ENCODE measurements around the gene ZHX3.

ZHX3 gene

GRCh38 chr20:41222703-41223102 lies 94.8 kb downstream of the ZHX3 start:
- no peak for DNase-seq (ENCODE audit: low read depth in 2 of 2)

GRCh38 chr20:41222296-41222695 lies 95.2 kb downstream of the ZHX3 start:
- no peak for DNase-seq (ENCODE audit: low read depth in 2 of 2)

DNA sequence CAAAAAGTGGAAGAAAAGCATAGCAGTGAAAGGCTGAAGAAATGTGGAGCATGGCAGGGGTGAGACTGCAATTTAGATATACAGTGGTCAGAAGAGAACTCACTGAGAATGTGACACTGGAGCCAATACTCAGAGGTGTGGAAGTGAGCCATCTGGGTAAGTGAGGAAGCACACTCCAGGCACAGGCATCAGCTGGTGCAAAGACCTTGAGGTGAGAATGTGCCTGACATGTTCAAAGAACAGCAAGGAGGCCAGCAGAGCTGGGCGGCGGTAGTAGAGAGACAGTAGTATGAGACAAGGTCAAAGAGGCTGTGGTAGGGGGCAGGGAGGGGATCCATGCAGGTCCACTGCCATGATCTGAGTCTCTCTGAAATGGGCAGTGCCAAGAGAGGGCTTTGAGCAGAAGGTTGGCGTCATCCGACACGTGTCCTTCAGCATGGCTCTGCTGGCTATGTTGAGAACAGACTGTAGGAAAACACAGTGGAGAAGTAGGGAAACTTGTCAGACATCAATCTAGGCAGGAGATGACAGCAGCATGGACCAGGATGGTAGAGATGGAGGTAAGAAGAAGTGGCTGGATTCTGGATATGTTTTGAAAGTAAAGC lies 95.8 kb downstream of the ZHX3 start:
- no peak for DNase-seq (ENCODE audit: low read depth in 2 of 2)

GRCh38 chr20:41219824-41220223 lies 97.7 kb downstream of the ZHX3 start:
- DNase-seq (ENCODE audit: low read depth in 2 of 2) = no peak

GRCh38 chr20:41218466-41218865 lies 99.1 kb downstream of the ZHX3 start:
- DNase-seq (ENCODE audit: low read depth in 2 of 2) = no peak

DNA sequence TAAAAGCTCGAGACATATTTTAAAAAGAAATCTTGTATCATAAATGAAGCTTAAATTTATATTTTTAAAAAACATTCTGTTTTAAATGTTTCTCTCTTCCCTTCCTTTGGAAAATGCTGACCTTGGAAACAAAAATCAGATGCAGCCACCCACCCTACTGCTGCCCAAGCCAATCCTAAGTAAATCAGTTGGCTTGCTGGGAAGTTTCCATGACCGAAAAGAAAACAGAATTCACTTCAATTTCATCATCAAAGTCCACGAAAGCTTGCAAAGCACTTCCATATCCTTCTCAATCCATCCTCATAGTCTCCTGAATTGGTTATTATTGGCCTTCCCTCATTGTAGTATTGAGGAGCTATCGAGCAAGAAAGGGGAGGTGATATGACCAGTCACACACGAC lies 100.1 kb downstream of the ZHX3 start:
- DNase-seq (ENCODE audit: low read depth in 2 of 2) = no peak

DNA sequence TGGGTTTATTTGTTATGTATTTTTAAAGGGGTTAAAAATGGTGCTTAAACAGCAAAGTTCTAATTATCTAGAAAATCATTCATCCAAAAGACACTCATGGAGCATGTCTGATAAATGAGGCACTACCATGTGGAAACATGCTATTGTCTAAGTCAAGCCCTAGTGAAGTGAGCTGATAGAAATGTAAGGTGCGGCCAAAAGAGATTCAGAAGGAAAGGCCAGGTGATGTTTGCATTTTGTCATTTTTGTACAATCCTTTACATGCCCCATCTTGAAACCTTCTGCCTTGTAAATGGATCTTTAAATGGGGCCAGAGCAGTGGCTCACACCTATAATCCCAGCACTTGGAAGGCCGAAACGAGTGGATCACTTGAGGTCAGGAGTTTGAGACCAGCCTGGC lies 102.9 kb downstream of the ZHX3 start:
- no peak for DNase-seq (ENCODE audit: low read depth in 2 of 2)

- no peak for DNase-seq (ENCODE audit: low read depth in 2 of 2)
These were observed 103.3 kb downstream of the ZHX3 start for GRCh38 chr20:41214202-41214601.

DNA sequence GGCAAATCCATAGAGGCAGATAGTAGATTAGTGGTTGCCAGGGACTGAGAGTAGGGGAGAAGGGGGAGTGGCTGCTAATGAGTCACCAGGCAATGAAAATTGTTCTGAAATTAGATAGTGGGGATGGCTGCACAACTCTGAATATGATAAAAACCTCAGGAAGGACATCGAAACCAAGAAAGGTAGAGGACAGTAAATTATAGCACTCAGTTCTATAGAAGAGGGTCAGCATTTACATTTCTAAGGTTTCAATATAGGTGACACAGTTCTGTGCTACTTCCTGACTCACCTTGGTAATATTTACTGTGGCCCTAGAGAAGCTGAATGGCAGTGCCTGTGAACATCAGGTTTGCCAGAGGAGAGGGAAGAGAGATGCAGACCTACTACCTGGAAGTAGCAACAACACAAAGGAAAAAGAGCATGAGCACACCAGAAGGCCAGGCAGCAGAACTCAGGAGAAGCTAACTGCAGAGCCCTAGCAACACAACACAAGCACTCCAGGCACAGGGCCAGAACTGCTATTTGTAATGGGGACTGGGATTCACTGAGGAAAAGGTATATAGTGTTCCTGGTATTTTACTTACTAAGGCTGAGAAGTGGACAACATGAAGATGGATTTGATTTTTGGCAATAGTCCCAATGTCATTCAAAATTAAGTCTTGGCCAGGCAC lies 104.2 kb downstream of the ZHX3 start:
- no peak for DNase-seq (ENCODE audit: low read depth in 2 of 2)

- no peak for DNase-seq (ENCODE audit: low read depth in 2 of 2)
These were observed 112.2 kb downstream of the ZHX3 start for GRCh38 chr20:41205313-41205712.

DNA sequence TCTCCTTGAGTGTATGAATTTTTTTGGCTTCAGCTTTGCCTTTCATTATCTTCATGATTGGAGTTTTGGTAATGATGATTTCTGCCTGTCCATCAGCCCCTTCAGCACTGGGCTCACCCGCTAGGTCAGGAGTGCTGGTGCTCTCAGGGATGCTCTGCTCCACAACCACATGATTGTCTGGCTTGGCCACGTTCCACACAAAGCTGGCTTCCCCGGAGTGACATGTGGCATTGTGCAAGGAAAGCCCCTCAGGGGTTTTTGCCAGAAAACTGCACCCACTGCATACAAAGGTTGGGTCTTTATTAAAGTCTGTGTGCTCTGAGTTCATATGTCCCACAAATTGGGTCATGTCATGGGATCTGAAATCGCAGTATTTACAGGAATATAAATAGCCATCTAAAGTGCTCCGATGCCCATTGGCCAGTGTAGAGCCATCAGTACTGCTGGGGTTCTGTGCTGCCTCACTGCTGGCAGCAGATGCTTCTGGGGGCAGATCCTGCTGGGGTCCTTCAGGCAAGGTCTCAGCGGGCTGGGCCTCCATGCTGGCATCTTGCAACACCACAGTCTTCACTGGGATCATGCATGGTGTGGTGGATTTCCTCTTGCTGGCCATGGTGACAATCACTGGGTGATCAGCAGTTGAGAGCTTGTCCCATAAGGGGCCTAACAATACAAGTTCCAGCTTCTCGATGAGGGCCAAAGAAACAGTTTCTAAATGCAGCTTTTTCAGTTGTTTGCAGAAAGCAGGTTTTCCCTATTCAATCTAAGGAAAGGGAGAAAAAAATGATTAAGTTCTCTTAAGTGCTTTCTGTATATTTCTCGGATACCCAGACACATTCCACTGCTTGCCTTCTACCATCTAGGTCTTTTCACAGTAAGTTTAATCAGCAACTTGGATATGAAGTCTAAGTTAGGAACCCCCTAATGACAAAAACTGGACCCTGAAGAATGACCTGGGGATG lies 112.9 kb downstream of the ZHX3 start:
- no peak for DNase-seq (ENCODE audit: low read depth in 2 of 2)

DNA sequence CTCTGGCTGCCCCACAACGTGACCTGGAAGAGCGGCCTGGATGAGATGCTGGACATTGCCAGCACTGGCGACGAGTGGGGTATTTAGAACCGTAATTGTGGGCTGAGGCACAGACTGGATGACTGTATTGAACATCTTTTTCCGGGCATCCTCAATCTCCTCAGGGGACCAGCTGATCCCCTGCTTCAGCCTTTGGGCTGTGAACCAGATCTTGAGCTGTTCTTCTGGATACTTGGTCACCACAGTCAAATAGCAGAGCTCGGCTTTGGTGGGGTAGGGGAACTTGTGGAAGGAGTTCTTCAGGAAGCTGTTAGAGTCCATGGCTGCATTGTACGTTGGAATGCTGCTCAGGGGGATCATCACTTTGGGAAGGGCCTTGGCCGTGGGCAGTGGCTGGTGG lies 113.9 kb downstream of the ZHX3 start:
- no peak for DNase-seq (ENCODE audit: low read depth in 2 of 2)

DNA sequence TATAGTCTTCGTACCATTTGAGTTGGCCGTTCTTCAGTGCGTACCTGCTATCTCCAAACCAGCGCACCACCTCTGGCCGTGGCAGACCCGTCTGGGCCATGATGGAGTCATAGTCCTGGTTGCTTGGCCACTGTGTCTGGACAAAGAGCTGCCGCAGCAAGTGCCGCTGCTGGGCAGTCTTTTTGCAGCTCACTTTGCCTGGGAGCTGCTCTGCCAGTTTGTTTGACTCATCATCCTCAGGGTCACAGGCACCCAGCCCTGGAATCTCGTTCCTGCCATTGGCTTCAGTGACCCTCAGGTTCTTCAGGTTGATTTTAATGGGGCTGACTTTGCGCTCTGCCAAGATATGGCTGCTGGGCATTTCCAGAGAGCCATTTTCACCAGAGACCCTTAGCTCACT lies 115.1 kb downstream of the ZHX3 start:
- no peak for DNase-seq (ENCODE audit: low read depth in 2 of 2)

DNA sequence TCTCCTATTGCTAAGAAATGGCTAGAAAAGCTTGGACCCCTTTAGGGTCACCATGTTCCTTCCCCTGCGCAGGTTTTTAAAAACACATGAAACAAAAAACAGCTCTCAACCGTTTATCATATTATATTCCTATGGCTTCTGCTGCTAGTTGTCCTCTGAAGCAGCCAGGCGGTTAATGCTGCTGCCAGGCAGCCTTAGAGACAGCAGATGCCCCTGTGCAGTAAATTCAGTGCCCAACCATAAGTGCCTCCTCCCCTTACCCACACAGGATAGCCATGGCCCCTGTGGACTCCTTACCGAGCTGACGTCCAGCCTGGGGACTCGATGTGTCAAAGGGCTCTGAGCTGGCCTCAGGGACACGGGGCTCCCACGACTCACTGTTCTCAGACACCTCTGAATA lies 115.8 kb downstream of the ZHX3 start:
- DNase-seq (ENCODE audit: low read depth in 2 of 2) = no peak

- no peak for DNase-seq (ENCODE audit: low read depth in 2 of 2)
These were observed 116.9 kb downstream of the ZHX3 start for GRCh38 chr20:41200446-41201202.

- no peak for DNase-seq (ENCODE audit: low read depth in 2 of 2)
These were observed 119.1 kb downstream of the ZHX3 start for GRCh38 chr20:41198443-41198842.

DNA sequence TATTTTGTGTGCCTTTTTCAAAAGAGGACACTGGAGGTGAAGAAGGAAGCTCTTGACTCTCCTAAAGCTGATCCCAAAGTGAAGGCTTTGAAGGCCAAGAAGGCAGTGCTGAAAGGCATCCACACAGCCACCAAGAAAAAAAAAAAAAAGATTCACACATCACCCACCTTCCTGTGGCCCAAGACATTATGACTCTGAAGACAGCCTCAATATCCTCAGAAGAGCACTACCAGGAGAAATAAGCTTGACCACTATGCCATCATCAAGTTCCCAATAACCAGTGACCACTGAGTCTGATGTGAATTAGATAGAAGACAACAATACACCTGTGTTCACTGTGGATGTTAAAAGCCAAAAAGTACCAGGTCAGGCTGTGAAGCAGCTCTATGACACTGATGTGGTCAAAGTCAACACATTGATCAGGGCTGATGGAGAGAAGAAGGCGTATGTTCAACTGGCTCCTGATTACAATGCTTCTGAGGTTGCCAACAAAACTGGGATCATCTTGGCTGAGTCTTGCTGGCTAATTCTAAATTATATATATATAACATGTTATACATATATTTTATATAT lies 120.8 kb downstream of the ZHX3 start:
- no peak for DNase-seq (ENCODE audit: low read depth in 2 of 2)

GRCh38 chr20:41192575-41192974 lies 125.0 kb downstream of the ZHX3 start:
- no peak for DNase-seq (ENCODE audit: low read depth in 2 of 2)

DNA sequence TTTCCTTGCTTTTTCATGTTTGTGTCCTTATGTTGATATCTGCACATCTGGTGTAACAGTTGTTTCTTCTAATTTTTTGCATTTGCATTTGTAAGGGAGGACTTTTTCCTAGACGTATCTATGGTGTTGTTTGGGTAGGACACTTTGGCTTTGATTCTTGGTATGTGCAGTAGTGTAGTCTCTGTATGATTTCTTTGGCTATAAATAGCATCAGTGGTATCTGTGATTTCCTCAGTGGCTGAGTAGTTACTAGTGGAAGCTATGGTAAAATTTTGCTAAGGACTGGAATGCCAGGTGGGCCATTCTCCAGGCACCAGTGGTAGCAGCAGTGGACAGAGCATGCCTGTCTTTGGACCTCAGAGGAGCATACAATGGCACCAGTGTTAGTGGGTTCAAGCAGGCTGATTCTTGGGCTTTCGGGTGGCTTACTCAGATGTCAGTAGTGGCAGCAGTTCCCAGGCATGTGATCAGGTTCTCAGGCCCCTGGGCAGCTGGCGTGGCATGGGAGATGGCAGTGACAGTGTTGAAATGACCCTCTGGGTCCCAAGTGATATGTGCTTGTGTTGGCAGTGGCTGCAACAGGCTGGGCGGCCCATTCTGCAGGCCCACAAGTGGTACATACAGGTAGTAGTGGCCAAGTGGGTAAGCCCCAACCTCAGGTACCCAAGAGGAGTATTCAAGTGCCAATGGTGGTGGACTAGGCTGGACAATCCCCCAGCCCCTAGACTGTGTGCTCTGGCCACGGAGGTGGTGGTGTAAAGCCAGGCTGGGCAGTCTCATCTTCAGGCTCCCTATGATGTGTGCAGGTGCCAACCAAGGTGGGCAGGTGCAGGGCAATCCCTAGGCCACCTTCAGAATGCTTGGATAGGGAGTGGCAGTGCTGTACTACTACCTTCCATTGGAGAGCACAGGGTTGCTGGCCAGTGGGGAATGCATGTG lies 125.7 kb downstream of the ZHX3 start:
- DNase-seq (ENCODE audit: low read depth in 2 of 2) = no peak

GRCh38 chr20:41187668-41188067 lies 129.9 kb downstream of the ZHX3 start:
- no peak for DNase-seq (ENCODE audit: low read depth in 2 of 2)
